Cerebellar nuclear complex (tissue), 1 donor: Measurements from ENCODE around the gene INAFM2.

ENCODE experiments used
- DNase-seq, 2 experiments: peaks; one replicate each; lab custom pipeline; 2025; lab: John Stamatoyannopoulos, UW

The INAFM2 gene

DNA sequence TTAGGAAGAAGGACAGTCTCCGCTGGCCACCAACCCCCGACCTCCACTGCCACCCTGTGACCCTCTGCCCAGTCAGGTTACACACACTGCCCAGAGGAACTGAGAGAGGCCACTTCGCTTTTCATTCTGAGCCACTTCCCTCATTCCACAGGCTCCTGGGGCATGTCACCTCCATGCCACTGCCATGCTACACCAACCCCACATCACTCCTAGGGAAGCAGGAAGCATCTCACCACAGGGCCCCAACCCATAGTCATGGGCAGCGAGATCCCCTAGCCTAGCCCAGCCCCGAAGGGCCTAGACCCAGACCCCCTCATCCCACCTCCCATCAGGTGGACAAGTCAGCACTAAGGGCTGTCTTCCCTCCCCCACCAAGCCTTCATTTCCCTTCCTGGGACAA is 17.1 kb upstream of the INAFM2 start:
- DNase-seq: no peak

DNA sequence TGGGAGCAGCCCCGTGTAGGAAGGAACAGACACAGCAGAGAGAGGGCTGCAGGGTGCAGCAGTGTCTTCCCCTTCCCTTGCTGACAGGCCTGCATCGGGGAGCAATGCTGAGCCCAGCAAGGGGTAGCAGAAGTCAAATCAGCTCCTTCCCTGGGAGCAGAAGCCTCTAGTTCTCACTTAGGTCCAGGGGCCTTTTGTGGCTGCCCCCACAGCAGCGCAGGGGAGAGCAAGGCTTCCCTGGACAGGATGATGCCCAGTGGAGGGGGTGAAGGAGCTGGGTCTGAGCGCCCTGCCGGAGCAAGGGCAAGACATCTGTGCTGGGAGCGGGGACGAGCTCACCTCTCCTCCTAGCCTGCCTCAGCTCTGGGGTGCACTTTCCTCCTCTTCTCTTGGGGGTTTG is 16.6 kb upstream of the INAFM2 start:
- no peak for DNase-seq

DNA sequence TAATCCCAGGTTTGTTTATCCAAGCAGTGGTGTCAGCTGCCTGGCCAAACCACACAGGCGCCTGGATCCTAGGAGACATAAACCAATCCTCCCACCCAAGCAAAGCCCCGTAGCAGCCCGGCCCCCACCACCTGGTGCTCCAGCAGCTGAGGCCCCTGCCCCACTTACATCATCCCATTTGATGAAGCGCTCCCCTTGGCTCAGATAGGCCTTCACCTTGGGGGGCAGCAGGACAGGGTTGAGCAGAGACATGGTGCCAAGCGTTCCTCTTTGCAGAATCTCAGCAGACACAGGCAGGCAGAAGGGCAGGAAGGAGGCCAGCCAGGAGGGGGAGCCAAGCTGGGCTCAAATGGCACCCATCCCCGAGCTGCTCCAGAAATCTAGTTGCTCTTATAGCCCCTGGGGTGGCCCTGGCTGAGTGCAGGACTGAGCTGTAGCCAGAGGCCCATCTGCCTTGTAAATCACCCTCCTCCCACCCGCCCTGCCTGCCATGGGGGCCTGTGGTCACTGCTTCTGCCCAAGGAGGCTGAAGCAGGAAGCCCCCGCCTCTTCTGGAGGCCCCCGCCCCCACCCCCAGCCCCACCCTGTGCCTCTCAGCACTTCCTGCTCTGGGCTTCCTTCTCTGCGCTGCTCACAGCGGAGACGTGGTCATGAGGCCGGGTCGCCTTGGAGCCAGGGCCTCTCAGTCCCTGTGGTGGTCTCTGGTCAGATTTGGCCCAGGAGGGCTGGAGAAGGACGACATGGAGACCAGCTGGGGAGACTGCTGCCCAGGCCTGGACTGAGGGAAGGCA is 15.9 kb upstream of the INAFM2 start, which contains the start of gene PLCB2:
TSS of gene PLCB2 (minus strand) at position 515 of the 791 bp plus-strand sequence. CDS start at position 252, 263 bp downstream.
- DNase-seq: no peak

DNA sequence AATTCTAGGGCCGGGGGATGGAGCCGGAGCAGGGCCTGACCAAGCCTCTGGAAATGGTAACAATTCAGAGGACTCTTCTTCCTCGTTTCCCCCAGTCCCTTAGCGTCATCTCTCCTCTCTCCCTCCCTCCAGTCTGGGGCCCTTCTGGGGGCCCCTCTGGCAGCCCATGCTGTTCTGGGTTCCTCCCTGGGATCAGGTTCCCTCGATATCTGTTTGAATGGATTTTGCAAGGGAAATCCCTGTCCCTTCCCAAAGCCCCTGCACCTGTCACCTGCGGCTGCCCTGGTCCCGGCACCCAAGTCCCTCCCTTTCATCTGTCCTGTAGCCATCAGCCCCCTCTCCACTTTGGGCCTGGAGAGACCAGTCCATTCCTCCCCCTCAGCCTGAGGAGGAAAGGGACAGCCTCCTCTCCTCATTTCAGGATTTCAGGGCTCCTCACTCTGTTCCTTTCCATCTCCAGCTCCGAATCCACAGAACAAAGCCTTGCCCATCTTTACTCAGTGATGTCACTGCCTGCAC is 14.1 kb upstream of the INAFM2 start:
- no peak for DNase-seq

DNA sequence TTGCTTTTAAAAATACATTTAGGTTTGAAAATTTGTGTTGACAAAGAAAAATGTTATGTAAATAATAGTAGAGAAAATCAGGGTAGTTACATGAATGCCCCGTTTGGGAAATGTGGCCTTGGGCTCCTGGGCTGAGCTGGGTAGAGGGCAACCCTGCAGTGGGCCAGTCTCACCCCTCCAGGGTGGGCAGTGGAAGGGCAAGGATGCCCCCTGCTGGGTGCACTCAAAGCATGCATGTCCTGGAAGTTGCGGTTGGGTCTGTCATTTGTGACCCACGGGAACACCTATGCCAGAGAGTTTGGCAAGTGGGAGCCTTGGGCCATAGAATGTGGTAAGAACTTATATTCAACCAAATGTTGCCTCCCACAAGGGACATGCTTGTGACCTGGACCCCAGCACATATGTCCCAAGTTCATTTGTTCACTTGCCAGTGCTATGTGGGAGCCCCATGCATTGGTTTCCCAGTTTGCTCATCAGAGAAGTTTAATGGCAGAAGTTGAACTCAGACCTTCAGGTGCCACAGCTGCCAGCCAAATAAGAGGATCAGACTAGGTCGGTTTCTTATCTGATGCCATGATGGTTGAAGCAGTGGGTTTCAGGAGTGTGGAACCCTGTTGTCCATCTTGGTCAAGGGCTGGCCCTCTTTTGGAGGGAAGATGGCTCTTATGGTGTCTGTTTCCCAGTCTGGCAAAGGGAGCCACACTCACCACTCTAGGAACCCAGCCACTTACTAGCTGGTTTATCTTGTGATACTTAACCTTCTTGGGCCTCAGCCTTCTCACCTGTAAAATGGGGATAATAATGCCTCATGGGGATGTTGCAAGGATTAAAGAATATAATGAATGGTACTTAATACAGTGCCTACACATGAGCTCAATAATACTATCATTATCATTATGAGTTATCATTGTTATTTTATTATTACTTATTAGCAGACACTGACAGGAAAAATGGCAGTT is 13.2 kb upstream of the INAFM2 start:
- no peak for DNase-seq

DNA sequence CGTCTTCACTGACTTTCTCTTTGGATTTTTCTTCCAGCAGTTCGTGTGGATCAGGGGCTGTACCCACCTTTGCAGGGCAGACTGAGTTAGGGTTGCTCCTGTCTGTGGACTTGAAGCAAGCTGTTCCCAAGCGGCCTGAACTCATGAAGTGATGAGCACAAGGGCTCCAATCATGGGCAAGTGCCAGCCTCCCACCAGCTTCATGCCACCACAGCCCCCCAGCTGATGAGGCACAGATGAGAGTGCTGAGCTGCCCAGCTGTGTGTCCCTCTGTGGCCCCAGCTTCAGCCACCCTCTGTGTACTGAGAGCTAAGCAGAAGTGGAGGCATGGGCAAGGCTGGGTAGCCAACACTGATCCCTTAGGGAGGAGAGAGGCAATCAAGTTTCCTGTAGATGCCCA is 12.5 kb upstream of the INAFM2 start:
- DNase-seq: no peak

DNA sequence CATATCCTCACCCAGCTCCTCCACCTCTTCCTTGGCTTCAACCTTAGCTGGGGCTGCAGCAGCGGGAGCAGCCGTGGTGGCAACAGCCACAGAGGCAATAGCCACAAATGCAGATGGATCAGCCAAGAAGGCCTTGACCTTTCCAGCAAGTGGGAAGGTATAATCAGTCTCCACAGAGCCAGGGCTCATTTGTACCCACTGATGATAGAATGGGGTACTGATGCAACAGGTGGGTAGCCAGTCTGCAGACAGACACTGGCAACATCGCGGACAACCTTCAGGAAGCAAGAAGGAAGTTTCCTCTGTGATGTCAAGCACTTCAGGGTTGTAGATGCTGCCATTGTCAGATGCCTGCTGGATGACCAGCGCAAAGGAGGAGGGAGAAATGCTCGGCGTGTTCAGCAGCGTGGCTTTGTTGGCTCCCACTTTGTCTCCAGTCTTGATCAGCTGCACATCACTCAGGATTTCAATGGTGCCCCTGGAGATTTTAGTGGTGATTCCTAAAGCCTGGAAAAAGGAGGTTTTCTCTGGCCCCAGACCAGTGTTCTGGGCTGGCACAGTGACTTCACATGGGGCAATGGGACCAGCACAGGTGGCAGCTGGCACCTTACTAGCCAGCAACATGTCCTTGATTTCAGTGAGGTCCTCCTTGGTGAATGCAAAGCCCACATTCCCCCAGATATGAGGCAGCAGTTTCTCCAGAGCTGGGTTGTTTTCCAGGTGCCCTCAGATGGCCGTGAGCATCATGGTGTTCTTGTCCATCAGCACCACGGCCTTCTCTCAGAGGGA is 10.9 kb upstream of the INAFM2 start:
- DNase-seq: no peak

DNA sequence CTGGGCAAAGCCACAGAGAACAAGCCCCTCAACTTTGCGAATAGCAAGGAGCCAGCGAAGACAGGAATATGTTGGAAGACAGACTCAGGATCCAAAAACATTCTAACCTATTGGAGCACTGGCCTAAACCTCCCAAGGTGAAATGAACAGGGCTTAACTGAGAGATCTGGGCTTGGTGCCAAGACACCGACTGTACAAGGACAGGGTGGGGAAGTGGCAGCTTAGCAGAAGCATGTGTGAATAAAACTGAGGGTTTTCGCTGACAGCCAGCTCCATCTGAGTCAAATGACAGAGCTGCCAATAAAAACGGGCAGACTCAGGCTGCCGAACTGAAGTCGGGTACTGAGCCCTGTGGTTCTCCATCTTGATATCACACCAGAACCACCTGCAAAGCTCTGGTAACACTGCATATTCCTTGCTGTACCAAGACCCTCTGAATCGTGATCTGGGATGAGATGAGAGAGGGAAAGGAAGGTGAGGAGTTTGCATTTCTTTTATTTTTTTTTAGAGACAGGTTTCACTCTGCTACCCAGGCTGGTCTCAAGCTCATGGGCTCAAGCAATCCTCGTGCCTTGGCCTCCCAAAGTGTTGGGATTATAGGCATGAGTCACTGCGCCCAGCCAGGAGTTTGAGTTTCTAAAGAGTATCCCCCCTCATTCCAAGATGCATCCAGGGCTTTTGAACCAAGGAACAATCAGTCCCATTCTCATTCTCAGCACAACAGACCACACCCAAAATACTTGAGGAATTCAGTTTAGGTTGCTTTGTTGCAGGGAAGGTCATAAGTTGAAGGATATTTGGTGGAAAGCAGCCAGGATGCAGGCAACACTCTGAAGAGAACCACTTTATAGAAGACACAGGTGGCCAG is 9.7 kb upstream of the INAFM2 start:
- peak in 1 of 2 experiments; percentile 37 for DNase-seq

DNA sequence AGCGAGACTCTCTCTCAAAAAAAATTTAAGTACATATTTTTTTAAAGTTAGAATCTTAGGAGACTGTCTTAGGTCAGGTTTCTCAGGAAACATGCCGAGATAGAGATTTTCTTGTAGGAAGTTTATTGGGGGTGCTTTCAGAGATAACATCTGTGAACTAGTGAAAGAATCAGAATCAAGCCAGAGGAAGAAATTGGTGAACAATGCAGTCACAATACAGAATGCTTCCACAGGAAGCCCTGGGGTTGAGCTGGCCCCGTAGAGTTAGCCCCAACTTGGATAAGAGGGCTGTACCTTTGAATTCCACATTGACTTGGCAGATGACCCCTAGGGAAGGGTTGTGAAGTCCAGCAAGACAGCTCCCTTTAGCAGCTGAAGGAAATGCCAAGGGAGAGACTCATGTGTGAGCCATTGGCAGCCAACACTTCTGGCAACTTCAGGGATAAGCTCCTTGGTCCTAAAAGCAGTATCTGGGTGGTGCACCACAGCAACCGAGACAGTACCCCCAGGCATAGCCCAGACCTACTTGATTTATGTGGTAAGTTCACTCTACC is 8.7 kb upstream of the INAFM2 start:
- no peak for DNase-seq

DNA sequence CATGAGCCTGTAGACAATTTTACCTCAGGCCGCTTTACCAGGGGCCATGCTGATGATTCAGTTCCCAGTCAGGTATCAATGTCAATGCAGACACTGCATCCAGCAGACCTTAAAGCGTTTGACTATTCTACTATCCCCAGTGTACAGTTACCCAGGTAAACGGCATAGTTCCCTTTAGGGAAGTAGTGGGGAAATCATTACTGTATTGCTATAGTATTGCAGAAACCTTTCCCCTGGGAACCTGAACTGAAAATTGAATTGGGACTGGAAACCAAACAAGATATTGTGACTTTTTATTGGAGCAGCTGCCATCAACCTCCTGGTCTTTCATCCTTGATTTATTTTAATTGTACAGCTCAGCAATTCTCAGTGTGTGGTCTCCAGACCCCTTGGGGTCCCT is 6.6 kb upstream of the INAFM2 start:
- no peak for DNase-seq

DNA sequence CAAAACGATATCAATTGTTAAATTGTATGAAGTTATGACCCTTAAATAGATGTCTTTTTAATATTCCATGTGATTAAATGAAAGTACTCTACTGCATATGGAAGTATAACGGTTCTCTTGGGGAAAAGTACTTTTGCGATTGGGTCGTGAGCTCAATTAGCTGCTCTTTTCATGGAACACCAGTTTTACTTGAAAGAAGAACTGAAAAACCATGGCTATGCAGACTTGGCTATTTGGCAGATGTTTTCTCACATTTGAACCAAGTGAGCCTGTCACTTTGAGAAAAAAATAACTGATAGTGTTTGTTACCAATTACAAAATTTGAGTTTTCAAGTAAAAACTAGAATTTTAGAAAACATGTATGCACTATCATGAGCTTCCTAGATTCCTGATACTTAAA is 5.9 kb upstream of the INAFM2 start:
- DNase-seq: no peak

DNA sequence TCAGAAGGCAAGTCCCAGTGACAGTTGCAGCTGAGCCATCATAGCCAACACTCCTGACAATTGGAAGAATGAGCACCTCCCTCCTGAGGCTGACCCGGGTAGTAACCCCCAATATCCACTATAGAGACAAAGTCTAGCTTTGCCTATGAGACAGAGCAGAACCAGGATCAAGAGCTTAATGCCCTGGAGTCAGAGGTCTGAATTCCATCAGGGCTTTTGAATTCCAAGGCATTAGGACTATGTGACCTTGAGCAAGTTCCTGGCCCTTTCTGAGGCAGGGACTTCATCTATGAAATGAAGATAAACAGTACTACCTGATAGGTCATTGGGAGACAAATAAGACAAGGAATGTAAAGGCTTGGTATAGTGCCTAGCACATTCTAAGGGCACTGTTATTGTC is 3.1 kb upstream of the INAFM2 start:
- DNase-seq: no peak

DNA sequence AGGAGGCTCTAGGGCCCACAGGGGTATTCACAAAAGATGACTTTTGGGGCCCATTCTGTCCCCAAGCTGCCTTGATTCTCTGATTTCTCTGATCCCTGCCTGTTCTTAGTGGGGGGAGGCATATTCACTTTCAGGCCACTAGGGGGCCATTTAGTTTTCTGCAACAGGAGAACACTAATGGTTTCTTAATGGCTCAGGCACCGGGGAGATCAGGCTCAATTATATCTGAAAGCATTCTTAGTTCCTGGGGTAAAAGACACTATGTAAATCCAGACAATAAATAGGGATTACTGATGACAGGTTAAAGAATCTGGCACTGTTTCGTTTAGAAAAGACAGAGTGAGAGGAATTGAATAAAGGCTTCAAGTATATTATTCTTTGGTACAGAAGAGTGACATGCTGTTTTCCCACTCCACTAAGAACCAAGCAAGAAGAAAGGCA is 2.5 kb upstream of the INAFM2 start:
- DNase-seq: peak in 1 of 2 experiments; percentile 57

DNA sequence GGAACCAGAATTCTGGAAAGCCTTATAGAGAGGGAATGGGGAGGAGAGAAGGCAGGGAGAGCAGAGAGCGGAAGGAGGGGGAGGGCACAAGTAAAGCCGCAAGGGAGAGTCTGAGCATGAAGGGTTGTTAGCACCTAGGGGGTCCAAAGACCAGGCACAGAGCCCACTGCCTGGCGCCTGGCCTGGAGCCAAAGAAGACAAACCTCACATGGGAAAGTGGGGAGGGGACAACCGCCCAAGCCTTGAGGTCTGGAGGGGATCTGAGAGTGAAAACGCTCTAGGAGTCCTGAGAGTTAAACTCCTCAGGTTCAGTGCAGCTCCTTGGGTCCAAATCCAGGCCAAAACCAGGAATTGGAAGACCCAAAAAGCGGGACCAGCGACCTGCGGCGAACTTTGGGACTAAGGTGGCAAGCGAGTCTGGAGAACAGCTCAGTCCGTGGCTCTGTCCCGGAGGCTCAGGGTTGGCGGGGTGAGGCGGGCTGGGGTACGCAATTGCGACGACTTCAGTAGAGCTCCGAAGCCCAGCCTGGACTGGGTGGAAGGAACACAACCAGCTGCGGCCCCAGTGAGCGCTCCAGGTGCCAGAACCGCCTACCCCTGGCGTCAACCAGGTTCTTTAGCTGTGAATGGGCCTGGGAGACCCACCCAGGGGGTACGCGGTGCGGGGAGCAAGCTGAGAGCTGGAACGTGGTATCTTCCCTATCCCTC is 807 bp upstream of the INAFM2 start:
- no peak for DNase-seq

DNA sequence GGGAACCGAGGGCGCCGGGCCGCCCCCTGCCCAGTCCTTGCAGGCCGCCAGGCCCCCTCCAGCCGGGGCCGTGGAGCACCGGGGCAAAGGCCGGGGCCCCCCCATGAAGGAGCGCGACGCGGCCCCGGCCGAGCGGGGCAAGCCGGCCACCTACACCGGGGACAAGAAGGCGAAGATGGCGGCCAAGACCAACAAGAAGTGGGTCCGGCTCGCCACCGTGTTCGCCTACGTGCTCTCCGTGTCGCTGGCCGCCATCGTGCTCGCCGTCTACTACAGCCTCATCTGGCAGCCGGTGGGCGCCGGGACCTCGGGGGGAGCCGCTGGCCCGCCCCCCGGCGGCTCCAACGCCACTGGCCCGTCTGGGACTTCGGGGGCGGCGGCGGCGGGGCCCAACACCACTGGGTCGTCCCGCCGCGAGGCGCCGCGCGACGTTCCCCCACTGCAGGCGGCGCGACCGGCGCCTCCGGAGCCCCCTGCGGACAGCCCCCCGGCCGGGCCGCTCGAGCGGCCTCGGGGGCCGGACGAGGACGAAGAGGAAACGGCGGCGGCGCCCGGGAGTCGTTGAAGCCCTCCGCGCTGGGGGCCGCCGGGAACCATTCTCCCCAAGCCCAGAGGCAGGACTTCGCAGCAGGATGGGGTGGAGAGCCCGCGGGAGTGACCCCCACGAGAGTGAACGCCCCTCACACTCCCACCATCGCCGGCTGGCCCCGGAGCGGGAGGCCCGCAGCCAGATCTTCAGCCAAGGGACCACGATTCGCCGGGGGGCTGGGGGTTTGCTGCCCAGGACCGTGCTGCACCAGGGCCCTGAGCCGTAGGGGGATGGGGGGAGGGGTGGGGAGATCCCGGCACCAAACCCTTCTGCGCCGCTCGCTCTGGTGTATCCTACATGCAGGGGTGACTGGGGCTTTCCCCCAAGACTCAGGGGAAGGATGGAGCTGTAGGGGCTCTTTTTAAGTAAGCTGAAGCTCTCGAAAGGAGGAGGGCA is 753 bp downstream of the INAFM2 start:
- DNase-seq: no peak

DNA sequence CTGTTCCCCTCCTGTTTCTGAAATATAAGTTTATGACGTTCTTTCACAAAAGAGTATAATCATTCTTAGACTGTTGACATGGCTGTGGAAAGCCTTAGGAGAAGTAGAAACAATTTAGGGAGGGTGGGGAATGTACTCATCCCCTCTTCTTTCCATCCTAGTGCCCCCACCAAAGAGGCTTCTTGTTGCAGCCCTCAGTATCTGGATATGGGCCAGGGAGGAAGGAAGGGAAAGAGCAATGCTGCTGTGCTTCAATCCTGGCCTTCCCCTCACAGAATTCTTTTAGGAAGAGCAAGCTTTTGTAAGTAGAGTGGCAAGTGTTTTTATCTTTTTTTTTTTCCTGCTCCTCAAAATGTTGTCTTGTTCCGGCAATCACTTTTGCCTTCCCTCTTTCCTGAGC is 1.7 kb downstream of the INAFM2 start:
- DNase-seq: no peak

DNA sequence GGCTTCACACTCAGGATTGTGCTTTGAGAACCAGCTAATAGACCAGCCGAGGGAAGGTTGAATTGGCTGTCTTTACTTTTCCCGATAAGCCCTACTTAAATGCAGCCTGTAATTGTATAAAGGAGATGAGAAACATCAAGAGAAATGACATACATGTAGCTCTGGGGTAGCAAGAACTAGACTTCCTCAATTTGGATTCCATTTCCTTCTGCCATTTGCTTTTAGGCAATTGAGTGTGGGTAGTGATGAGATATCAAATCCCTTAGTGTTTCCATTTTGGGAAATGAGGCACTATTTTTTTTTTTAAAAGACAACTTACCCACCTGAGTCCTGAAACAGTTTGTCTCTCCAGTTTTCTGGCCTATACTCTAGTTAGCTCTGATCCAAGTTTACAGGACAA is 2.2 kb downstream of the INAFM2 start:
- no peak for DNase-seq

DNA sequence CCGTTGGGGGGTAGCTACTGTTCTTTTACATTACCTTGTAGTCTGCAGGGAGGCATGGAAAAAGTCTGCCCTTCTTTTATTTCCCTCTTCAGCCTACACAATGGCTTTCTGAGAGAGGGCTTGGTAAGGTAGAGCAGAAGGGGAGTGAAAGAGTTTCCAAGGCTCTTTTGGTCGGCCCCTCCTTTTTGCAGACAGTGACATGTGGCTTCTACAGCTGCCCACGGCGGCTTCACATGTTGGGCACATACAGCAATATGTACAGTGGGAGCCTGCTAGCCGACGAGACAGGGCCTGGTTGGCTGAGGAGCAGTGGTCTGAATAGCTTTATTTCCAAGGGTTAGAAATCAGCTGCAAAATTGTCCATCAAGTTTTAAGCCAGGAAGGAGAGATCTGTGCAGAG is 4.0 kb downstream of the INAFM2 start:
- no peak for DNase-seq

DNA sequence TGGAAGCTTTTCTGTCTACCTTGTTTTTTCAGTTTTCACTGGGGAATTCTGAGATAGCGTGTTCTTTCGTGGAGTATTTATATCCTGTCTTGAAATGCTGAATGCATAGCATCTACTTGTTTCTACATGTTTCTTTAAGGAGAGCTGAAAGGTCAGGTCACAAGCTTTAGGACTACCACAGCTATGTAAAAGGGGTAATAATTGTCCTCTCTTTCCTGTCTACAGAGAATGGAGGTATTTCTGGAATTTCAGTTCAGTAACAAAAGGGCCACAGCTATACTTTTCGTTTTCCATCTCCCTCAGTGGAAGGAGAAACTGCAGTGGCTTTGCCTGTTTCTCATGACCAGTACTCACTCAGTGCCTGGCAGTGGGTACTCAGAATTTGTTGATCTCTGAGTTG is 4.7 kb downstream of the INAFM2 start:
- DNase-seq: no peak
